GM10847 (cell line): ENCODE results near the gene EXOC2.

ENCODE experiments used
- POLR2A ChIP-seq: IDR thresholded peaks from 2 replicates; pipeline ENCODE4 v1.6.1; 2011; ENCODE audit not compliant: insufficient read length; ENCODE audit errors: extremely low read depth

EXOC2 gene

GRCh38 chr6:515267-515666 lies 177.7 kb downstream of the EXOC2 start:
- no peak for TF ChIP-seq POLR2A

- TF ChIP-seq POLR2A: no peak
Observed at GRCh38 chr6:514396-514978, 178.5 kb downstream of the EXOC2 start.

GRCh38 chr6:513961-514360 lies 179.0 kb downstream of the EXOC2 start:
- no peak for TF ChIP-seq POLR2A

DNA sequence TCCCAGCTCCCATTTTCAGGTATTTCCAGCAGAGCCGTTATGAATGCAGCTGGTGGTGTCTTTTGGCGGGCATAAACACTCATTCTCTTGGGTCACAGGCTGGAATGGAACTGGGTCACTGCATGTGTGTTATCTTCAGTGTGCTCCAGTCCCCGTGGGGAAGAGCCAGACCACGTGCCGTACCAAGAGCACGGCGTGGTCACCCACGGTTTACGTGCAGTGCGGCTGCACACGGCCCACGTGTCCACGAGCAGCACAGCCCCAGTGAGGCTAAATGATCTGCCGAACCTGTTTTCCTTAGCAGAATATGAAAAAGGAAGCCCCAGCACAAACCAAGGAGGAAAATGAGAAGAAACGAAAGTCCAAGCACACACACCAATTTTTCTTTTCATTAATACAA lies 179.9 kb downstream of the EXOC2 start:
- no peak for TF ChIP-seq POLR2A

DNA sequence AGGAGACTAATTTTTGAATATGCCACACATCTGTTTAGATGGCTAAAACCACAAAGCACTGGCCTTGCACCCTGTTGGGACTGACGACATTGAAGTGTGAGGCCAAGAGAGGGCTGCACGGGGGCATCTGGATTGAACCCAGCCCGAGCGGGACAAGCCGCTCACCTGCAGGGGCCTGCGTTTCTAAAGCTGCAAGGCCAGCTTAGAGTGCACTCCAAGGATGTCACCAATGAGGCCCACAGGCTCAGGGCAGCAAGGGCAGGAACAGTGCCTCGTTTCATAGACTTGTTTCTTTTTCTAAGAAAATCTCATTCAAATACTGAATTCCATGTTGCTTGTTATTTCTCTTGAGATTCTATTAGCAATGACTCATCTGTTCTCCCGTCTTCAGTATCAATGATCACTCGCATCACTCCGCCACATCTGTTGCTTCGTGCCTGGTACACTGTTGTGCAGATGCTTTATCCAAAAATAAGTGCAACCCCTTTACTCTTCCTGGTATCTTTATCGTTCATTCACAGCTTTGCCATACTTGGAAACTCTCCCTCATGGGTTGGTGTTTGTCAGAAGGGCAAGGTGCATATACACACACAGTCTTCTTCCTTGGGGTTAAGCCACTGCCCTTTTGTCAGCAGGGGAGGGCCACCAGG lies 181.3 kb downstream of the EXOC2 start:
- TF ChIP-seq POLR2A: no peak

DNA sequence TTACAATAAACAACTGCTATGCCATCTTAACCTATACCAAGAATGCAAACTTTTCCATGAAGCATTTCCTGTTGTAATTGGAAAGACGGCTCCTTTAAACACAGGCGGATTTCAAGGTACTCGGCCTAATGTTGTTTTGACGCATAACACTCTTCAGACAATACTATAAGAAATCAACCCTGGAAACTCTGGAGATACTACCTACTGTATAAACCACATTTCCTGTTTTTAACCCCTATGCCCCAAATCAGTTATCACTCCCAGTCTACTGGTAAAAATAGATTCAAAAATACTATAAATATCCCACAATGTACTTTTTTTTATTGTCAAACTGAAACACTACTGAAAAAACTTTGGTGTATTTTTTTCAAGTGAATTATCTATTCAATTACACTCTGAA lies 183.3 kb downstream of the EXOC2 start:
- TF ChIP-seq POLR2A: no peak

DNA sequence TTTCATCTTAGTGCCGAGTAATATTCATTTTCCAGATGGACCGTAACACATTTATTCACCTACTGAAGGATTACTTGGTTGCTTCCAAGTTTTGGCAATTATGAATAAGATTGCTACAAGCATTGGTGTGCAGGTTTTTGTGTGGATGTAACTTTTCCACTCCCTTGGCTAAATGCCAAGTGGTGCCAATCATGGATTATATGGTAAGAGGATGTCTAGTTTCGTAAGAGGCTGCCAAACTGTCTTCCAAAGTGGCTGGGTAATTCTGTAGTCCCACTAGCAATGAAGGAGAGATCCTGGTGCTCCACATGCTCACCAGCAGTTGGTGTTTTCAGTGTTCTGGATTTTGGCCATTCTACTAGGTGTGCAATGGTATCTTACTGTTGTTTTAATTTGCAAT lies 184.3 kb downstream of the EXOC2 start:
- no peak for TF ChIP-seq POLR2A

DNA sequence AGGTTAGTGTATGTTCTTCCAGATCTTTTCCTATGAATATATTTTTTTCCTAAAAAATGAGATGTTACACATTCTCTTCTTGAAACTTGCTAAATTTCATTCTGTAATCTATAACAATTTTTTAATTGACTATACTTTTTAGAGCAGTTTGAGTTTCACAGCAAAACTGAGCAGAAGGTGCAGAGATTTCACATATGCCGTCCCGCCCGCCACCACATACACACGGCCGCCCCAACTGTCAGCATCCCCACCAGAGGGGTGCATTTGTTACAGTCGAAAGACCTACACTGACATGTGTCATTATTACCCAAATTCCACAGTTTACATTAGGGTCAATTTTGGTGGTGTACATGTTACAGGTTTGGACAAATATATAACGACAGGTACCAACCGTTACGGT lies 184.9 kb downstream of the EXOC2 start:
- no peak for TF ChIP-seq POLR2A

- no peak for TF ChIP-seq POLR2A
Observed at GRCh38 chr6:506920-507622, 185.9 kb downstream of the EXOC2 start.

DNA sequence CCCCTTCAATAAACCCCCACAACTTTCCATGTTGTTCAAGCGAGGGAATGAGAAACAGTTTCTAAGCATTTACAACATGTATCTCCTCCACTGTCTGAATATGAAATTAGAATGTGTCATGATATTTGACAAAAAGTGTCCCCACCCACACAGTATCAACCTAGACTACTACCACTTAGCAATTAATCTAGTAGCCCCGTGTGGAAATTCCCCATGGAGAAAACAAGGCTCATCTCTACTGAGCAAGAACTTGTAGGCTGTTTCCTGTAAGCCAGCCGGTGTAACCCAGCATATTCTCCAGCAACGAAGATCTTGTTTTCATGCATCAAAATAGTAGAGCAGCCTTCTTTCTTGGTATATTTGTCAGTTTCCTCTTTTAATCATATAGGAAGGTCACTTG lies 186.4 kb downstream of the EXOC2 start:
- TF ChIP-seq POLR2A: no peak

DNA sequence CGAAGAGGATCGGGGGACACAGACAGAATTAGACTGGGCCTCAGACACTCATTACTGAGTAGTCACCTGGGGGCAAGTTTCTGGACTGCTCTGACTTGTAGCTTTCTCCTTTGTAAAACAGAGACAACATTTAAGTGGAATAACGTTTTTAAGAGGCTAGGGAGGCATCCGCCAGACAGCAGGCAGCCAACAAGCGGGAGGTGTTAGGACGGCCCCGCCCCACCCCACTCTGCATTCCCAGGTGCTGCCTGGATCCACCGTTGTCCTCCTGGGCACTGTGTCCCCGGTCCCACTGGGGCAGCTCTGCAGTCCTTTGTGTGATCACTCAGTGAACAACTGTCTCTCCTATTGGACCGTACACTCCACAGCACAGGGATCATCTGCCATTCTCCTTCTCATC lies 187.6 kb downstream of the EXOC2 start:
- TF ChIP-seq POLR2A: no peak

DNA sequence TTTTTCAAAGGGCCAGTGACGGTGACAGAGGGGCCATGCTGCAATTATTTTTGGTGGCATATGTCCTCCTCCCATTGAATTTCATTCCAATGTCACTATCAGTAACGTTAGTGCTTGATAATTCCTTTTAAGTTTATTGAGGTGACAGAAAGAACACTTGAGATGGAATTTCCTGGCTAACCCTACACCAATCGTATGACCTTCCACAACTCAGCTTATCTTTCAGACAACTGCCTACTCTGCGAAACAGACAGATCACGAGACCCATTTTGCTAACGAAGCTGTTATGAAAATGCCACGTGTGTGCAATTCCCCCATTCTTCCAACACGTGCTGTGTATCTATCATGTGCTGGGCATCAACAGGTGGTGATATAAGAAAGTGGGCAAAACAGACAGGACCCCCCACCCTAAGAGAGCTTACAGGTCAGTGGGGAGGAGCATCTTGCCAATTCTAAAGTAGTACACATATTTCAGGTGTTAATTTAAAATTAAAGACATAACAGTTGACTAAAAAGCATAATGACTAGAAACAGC lies 188.4 kb downstream of the EXOC2 start:
- no peak for TF ChIP-seq POLR2A

- no peak for TF ChIP-seq POLR2A
Observed at GRCh38 chr6:503610-504362, 189.2 kb downstream of the EXOC2 start.

- TF ChIP-seq POLR2A: no peak
Observed at GRCh38 chr6:502761-503160, 190.2 kb downstream of the EXOC2 start.

DNA sequence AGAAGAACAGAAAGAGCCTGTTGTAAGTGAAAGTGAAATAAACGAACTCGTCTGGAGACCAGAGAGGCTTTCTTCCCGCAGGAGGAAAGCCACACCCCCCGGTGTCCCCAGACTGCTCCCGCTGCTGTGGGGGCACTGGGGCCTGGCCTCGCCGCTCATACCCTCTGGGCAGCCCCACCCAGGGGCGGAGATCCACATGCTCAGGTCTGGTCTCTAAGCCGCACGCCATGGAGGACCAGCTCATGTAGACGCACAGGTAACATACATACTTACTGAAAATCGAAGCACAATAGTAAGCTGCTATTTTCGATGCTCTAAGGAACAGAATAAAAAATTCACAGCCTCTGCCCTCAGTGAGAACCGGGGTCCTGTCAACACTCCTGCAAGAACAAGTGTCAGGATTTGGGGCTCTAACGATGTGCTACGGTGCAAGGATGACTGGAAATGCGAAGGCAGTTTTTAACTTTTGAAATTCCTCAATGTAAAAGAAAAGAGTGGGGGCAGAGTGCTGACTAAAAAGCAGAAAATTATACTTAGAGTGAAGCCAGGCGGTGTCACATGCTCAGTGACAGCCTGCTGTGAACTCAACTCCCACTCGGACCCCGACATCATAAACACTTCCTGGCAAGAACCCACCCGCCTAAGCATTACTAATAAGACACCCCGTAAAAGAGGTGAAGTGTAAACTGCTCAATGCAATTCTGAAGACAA lies 190.9 kb downstream of the EXOC2 start:
- TF ChIP-seq POLR2A: no peak
